ENCODE measurements around the gene PPP1R2.

- TF ChIP-seq CTCF (conservative IDR thresholded peaks at IDR 0.05) (no peak), ZFX (IDR thresholded peaks at IDR 0.05) (no peak)
Measured at GRCh38 chr3:195537995-195538394, 5.1 kb downstream of the PPP1R2 start.

Data from C4-2B (cell line).